Vagina (tissue), 2 donors: ENCODE measurements around the gene PRKCE. TPM values are rescaled to one million over a fixed set of nuclear protein-coding genes. Genes with fewer than 3 reads are reported as not detected.
A peak's percentile ranks its signal among the peaks of the same experiment; 100 is the strongest.

Experiments used
- DNase-seq, 2 donors: peaks; one replicate each; pipeline ENCODE4 v3.0.0-alpha.2; 2017; ENCODE audit errors: extremely low spot score in 2 of 2
- H3K27ac ChIP-seq: fragments of 200-600 bp; sonication (generic); one replicate; pipeline ENCODE4 v1.5.1; 2019
- H3K27me3 ChIP-seq: fragments of 200-600 bp; sonication (generic); one replicate; pipeline ENCODE4 v1.5.1; 2019
- H3K36me3 ChIP-seq, 2 donors: fragments of 200-600 bp; sonication (generic); one replicate each; pipeline ENCODE4 v1.5.1; 2017 to 2019
- H3K4me1 ChIP-seq: fragments of 200-600 bp; sonication (generic); one replicate; pipeline ENCODE4 v1.5.1; 2019
- H3K4me3 ChIP-seq, 2 donors: fragments of 200-600 bp; sonication (generic); 1 replicate in 1 of 2; 2 replicates in 1 of 2; pipeline ENCODE4 v1.5.1; 2016 to 2019
- H3K9me3 ChIP-seq: fragments of 200-600 bp; sonication (generic); one replicate; pipeline ENCODE4 v1.5.1; 2019
- CTCF ChIP-seq, 3 experiments: fragments of 450-650 bp in 2 of 3; fragments of 200-600 bp in 1 of 3; sonication (generic) in 1 of 3; IDR thresholded peaks; one replicate each; pipeline ENCODE4 v1.5.1; 2017 to 2019; ENCODE audit warnings: antibody characterized with exemption in 3 of 3, mild to moderate bottlenecking in 2 of 3, moderate library complexity in 2 of 3
- POLR2A ChIP-seq, 2 donors: fragments of 450-650 bp; IDR thresholded peaks; one replicate each; pipeline ENCODE4 v1.6.1; 2017; ENCODE audit warnings: antibody characterized with exemption in 2 of 2, mild to moderate bottlenecking in 2 of 2, moderate library complexity in 2 of 2
- POLR2AphosphoS5 ChIP-seq, 2 donors: sonication (generic); formaldehyde crosslinking; IDR thresholded peaks; one replicate each; pipeline ENCODE4 v1.9.0; 2017; ENCODE audit warnings: antibody characterized with exemption in 2 of 2, mild to moderate bottlenecking in 2 of 2, low read depth in 1 of 2; ENCODE audit not compliant: insufficient read depth in 1 of 2
- intact Hi-C: fragments of 100-400 bp; cut with DNase I; formaldehyde crosslinking; loops from one replicate; pipeline ENCODE4 v1.15.1; 2023
- total RNA-seq: library from RNA; depleted of rRNA; stranded (reverse); fragments of >200 nt; gene quantifications from one replicate; pipeline ENCODE4 v1.2.3, GENCODE V29; 2016

PRKCE gene
- total RNA-seq, 1 donor from 2014 or later = 11.8 TPM

- no peak overlapping the region for H3K27ac ChIP-seq
- H3K36me3 ChIP-seq = no peaks in the 10 kb centered on the region
- H3K4me3 ChIP-seq = no peak overlapping the region
- DNase-seq = no peak
- peaks cover 9% of the 10 kb centered on the region for H3K4me1 ChIP-seq
- no peaks in the 10 kb centered on the region for H3K9me3 ChIP-seq
- intact Hi-C loops = no loop called here
- TF ChIP-seq CTCF (IDR thresholded peaks at IDR 0.05) (no peak), POLR2AphosphoS5 (IDR thresholded peaks at IDR 0.05; ENCODE audit: insufficient read depth in 1 of 2, low read depth in 1 of 2) (no peak)
- H3K27me3 ChIP-seq = no peaks in the 10 kb centered on the region
Measured at GRCh38 chr2:46025081-46025480, 373.6 kb downstream of the PRKCE start.

GRCh38 chr2:46025676-46026075, 374.2 kb downstream of the PRKCE start:
- no peak overlapping the region for H3K4me3 ChIP-seq
- no peak for DNase-seq
- no peaks in the 10 kb centered on the region for H3K36me3 ChIP-seq
- H3K27me3 ChIP-seq = no peaks in the 10 kb centered on the region
- intact Hi-C loops = no loop called here
- TF ChIP-seq POLR2A (IDR thresholded peaks at IDR 0.05) = no peak
- TF ChIP-seq CTCF (IDR thresholded peaks at IDR 0.05) = no peak
- TF ChIP-seq POLR2AphosphoS5 (IDR thresholded peaks at IDR 0.05; ENCODE audit: insufficient read depth in 1 of 2, low read depth in 1 of 2) = no peak
- H3K27ac ChIP-seq = no peak overlapping the region
- H3K9me3 ChIP-seq = no peaks in the 10 kb centered on the region
- H3K4me1 ChIP-seq = peaks cover 9% of the 10 kb centered on the region

- no peak overlapping the region for H3K4me3 ChIP-seq
- no peak for TF ChIP-seq POLR2A (IDR thresholded peaks at IDR 0.05)
- no peak for TF ChIP-seq POLR2AphosphoS5 (IDR thresholded peaks at IDR 0.05; ENCODE audit: insufficient read depth in 1 of 2, low read depth in 1 of 2)
- no peak for TF ChIP-seq CTCF (IDR thresholded peaks at IDR 0.05)
- no peak for DNase-seq
- H3K9me3 ChIP-seq = no peaks in the 10 kb centered on the region
- H3K4me1 ChIP-seq = peaks cover 9% of the 10 kb centered on the region
- intact Hi-C loops = no loop called here
- H3K27me3 ChIP-seq = no peaks in the 10 kb centered on the region
- H3K27ac ChIP-seq = no peak overlapping the region
- no peaks in the 10 kb centered on the region for H3K36me3 ChIP-seq
Measured at GRCh38 chr2:46026431-46026830, 375.0 kb downstream of the PRKCE start.

GRCh38 chr2:46029332-46029811, 377.9 kb downstream of the PRKCE start:
- intact Hi-C loops = no loop called here
- no peaks in the 10 kb centered on the region for H3K36me3 ChIP-seq
- no peak for DNase-seq
- H3K27ac ChIP-seq = no peak overlapping the region
- H3K9me3 ChIP-seq = no peaks in the 10 kb centered on the region
- no peaks in the 10 kb centered on the region for H3K27me3 ChIP-seq
- H3K4me1 ChIP-seq = peaks cover 23% of the 10 kb centered on the region
- TF ChIP-seq POLR2AphosphoS5 (IDR thresholded peaks at IDR 0.05; ENCODE audit: insufficient read depth in 1 of 2, low read depth in 1 of 2) = no peak
- no peak for TF ChIP-seq POLR2A (IDR thresholded peaks at IDR 0.05)
- no peak for TF ChIP-seq CTCF (IDR thresholded peaks at IDR 0.05)
- no peak overlapping the region for H3K4me3 ChIP-seq

- intact Hi-C loops = no loop called here
- Histone ChIP-seq H3K4me1 (peaks cover 23% of the 10 kb centered on the region), H3K27ac (peak overlapping the region; percentile 9), H3K36me3 (no peaks in the 10 kb centered on the region), H3K9me3 (no peaks in the 10 kb centered on the region), H3K4me3 (no peak overlapping the region), H3K27me3 (no peaks in the 10 kb centered on the region)
- DNase-seq = no peak
- no peak for TF ChIP-seq POLR2A (IDR thresholded peaks at IDR 0.05)
- no peak for TF ChIP-seq CTCF (IDR thresholded peaks at IDR 0.05)
- TF ChIP-seq POLR2AphosphoS5 (IDR thresholded peaks at IDR 0.05; ENCODE audit: insufficient read depth in 1 of 2, low read depth in 1 of 2) = no peak
Measured at GRCh38 chr2:46030330-46030729, 378.9 kb downstream of the PRKCE start.
